Keratinocyte (primary cell): Measurements from ENCODE around the gene ANGEL1. TPM values are rescaled to one million over a fixed set of nuclear protein-coding genes. Genes with fewer than 3 reads are reported as not detected.

Experiments
- DNase-seq: peaks from one replicate; pipeline ENCODE4 v3.0.0-alpha.2; 2011; ENCODE audit warnings: low read depth, missing footprints, low spot score
- FAIRE-seq: peaks from 2 replicates; lab custom pipeline; 2011; peaks lifted over from hg19 to GRCh38; lab: Jason Lieb, UNC
- H2AFZ ChIP-seq: 2 replicates; pipeline ENCODE4 v1.6.0; 2012; ENCODE audit warnings: low read length, control low read depth, inconsistent platforms; ENCODE audit not compliant: control insufficient read depth
- H3K27ac ChIP-seq: 2 replicates; pipeline ENCODE4 v1.5.1; 2011; ENCODE audit warnings: low read length; ENCODE audit not compliant: control insufficient read depth, insufficient read depth
- H3K27me3 ChIP-seq: 3 replicates; pipeline ENCODE4 v1.6.0; 2011; ENCODE audit warnings: low read length; ENCODE audit not compliant: control insufficient read depth, insufficient read depth; ENCODE audit errors: extremely low read depth
- H3K36me3 ChIP-seq, 2 experiments: 2 replicates in 1 of 2; 3 replicates in 1 of 2; pipeline ENCODE4 v1.5.1; 2011; ENCODE audit warnings: low read length in 2 of 2, mild to moderate bottlenecking in 1 of 2; ENCODE audit not compliant: control insufficient read depth in 2 of 2, insufficient read depth in 2 of 2; ENCODE audit errors: extremely low read depth in 1 of 2
- H3K4me1 ChIP-seq: 3 replicates; pipeline ENCODE4 v1.5.1; 2011; ENCODE audit warnings: low read length; ENCODE audit not compliant: control insufficient read depth, insufficient read depth; ENCODE audit errors: extremely low read depth
- H3K4me2 ChIP-seq: 3 replicates; pipeline ENCODE4 v1.6.0; 2011; ENCODE audit warnings: low read depth, low read length; ENCODE audit not compliant: control insufficient read depth, insufficient read depth; ENCODE audit errors: extremely low read depth
- H3K4me3 ChIP-seq, 3 experiments: fragments of 200-600 bp in 1 of 3; sonication (generic) in 1 of 3; 2 replicates in 2 of 3; 3 replicates in 1 of 3; pipeline ENCODE4 v1.5.1; 2011 to 2016; ENCODE audit warnings: low read length in 3 of 3, mild to moderate bottlenecking in 3 of 3, control low read depth in 2 of 3, inconsistent platforms in 1 of 3, low read depth in 1 of 3, mixed read lengths in 1 of 3, mixed run types in 1 of 3, moderate library complexity in 1 of 3; ENCODE audit not compliant: control insufficient read depth in 2 of 3, insufficient read depth in 2 of 3; ENCODE audit errors: extremely low read depth in 1 of 3
- H3K79me2 ChIP-seq: 2 replicates; pipeline ENCODE4 v1.6.0; 2012; ENCODE audit warnings: low read length; ENCODE audit not compliant: control insufficient read depth, insufficient read depth
- H3K9ac ChIP-seq: 3 replicates; pipeline ENCODE4 v1.6.0; 2011; ENCODE audit warnings: low read length; ENCODE audit not compliant: control insufficient read depth, insufficient read depth; ENCODE audit errors: extremely low read depth
- H3K9me1 ChIP-seq: 3 replicates; pipeline ENCODE4 v1.6.0; 2011; ENCODE audit warnings: low read length; ENCODE audit not compliant: control insufficient read depth, insufficient read depth; ENCODE audit errors: extremely low read depth
- H3K9me3 ChIP-seq: 2 replicates; pipeline ENCODE4 v1.5.1; 2012; ENCODE audit warnings: low read depth, low read length; ENCODE audit not compliant: control insufficient read depth
- H4K20me1 ChIP-seq: 3 replicates; pipeline ENCODE4 v1.6.0; 2011; ENCODE audit warnings: low read length; ENCODE audit not compliant: control insufficient read depth, insufficient read depth; ENCODE audit errors: extremely low read depth
- CTCF ChIP-seq, 3 experiments: IDR thresholded peaks in 1 of 3; conservative IDR thresholded peaks in 1 of 3; optimal IDR thresholded peaks in 1 of 3; 2 replicates in 2 of 3; 3 replicates in 1 of 3; pipeline versions ENCODE3 to v1.5.1; 2011; ENCODE audit warnings: low read length in 3 of 3, mild to moderate bottlenecking in 3 of 3, moderate library complexity in 2 of 3, control low read depth in 1 of 3, inconsistent platforms in 1 of 3; ENCODE audit not compliant: insufficient read depth in 2 of 3; ENCODE audit errors: extremely low read depth in 1 of 3
- EZH2 ChIP-seq: IDR thresholded peaks from one replicate; pipeline ENCODE4 v1.6.1; 2012; ENCODE audit warnings: inconsistent platforms, mild to moderate bottlenecking, low read length, moderate library complexity
- dilution Hi-C: fragments of 300-500 bp; cut with MboI; formaldehyde crosslinking; loops from one replicate; pipeline ENCODE4 v1.7.0; 2020; ENCODE audit warnings: low sequenced_read_pairs; ENCODE audit not compliant: extremely low pct_ligation_motif_present
- polyA plus RNA-seq, 5 experiments: library from polyadenylated mRNA; depleted of rRNA in 3 of 5; stranded (reverse) in 3 of 5; stranded (forward) in 1 of 5; unstranded in 1 of 5; fragments of >200 nt; gene quantifications; 1 replicate in 1 of 5; 2 replicates in 3 of 5; 3 replicates in 1 of 5; pipeline versions ENCODE4 v1.2.1 to v1.2.3, GENCODE V29; 2011 to 2012; ENCODE audit warnings: missing spikeins in 2 of 5, low read depth in 1 of 5, low replicate concordance in 1 of 5

Gene ANGEL1
- polyA plus RNA-seq, 1 donor (not counting 4 experiments of a cell fraction or from before 2014, with no cell fraction given): 13.0 TPM

DNA sequence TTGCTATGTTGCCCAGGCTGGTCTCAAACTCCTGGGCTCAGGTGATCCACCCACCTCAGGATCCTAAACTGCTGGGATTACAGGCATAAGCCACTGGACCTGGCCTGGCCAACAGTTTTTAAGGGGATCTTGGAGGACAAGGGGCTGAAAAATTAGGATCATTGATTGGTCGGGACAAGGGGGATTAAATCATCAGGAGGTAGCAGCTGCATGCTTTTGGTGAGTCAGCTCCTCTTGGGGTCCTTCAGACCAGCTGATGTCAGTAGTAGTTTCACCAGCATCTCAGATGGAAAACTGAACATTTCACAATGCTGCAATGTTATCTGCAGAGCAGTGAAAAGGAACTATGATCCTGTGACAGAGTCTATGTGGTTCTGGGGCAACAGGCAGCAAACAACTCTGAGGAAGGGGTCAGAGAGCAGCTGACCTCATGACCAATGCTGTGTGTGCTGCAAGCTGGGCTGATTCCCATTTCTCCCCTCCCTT is 19.9 kb upstream of the ANGEL1 start:
- no peak for FAIRE-seq
- Histone ChIP-seq H3K79me2 (no peaks in the 10 kb centered on the region), H2AFZ (no peak overlapping the region), H3K9me1 (no peaks in the 10 kb centered on the region), H4K20me1 (no peaks in the 10 kb centered on the region), H3K9ac (no peak overlapping the region), H3K27me3 (peaks cover 5% of the 10 kb centered on the region), H3K36me3 (no peaks in the 10 kb centered on the region), H3K9me3 (no peaks in the 10 kb centered on the region), H3K27ac (no peak overlapping the region), H3K4me1 (no peaks in the 10 kb centered on the region), H3K4me3 (no peak overlapping the region), H3K4me2 (no peak overlapping the region)
- TF ChIP-seq CTCF (optimal IDR thresholded peaks at IDR 0.05 in 1 of 3, IDR thresholded peaks at IDR 0.05 in 1 of 3, conservative IDR thresholded peaks at IDR 0.05 in 1 of 3; ENCODE audit: extremely low read depth in 1 of 3, insufficient read depth in 2 of 3, low read length in 3 of 3) (no peak), EZH2 (no peak)
- dilution Hi-C loops: no loop called here
- DNase-seq: no peak

GRCh38 chr14:76830556-76830955 is 17.9 kb upstream of the ANGEL1 start:
- H3K9me1 ChIP-seq: no peaks in the 10 kb centered on the region
- TF ChIP-seq EZH2 (no peak), CTCF (optimal IDR thresholded peaks at IDR 0.05 in 1 of 3, IDR thresholded peaks at IDR 0.05 in 1 of 3, conservative IDR thresholded peaks at IDR 0.05 in 1 of 3; ENCODE audit: extremely low read depth in 1 of 3, insufficient read depth in 2 of 3, low read length in 3 of 3) (no peak)
- no peaks in the 10 kb centered on the region for H3K4me1 ChIP-seq
- no peak overlapping the region for H2AFZ ChIP-seq
- no peaks in the 10 kb centered on the region for H4K20me1 ChIP-seq
- no peaks in the 10 kb centered on the region for H3K79me2 ChIP-seq
- no peaks in the 10 kb centered on the region for H3K9me3 ChIP-seq
- FAIRE-seq (no peak), DNase-seq (no peak)
- H3K4me3 ChIP-seq: no peak overlapping the region
- peaks cover 5% of the 10 kb centered on the region for H3K27me3 ChIP-seq
- no peak overlapping the region for H3K9ac ChIP-seq
- no peak overlapping the region for H3K27ac ChIP-seq
- H3K36me3 ChIP-seq: no peaks in the 10 kb centered on the region
- no peak overlapping the region for H3K4me2 ChIP-seq
- dilution Hi-C loops: no loop called here
